Measurements from ENCODE around the gene EP400.

The EP400 gene

DNA sequence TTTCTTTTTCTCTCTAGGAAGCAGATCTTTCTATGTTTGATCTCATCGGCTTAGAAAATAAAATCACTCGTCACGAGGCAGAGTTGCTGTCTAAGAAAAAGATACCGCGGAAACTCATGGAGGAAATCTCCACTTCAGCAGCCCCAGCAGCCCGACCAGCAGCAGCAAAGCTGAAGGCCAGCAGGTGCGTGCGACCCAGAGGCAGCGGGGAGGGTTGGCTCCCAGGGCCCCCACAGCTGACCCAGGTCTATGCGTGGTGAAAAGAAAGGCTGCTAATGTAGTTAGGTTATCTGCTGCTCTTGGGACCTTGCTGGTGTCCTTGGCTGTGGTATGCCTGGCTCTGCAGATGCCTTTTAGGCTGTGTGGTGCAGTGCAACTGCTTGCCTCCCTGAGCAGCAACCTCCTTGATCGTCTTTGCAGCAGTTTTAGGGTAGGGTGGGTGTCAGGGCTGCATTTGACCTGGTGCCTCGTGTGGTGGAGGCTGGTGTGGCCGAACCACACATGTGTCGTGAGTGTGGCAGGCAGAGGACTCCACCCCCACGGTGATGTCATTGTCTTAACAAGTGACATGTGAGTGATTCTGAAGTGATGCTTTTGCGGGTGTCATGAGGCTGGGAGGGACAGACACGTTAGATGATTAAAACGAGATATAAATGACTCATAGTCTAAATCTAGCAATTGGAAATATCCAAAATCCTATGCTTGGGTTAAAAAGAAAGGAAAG is 68.6 kb downstream of the EP400 start:
- H3K36me3 ChIP-seq (ENCODE audit: control insufficient read depth in 1 of 2, insufficient read depth in 2 of 2, low read length in 2 of 2): peaks cover 72 to 85% of the 10 kb centered on the region in 2 donors
- H3K27ac ChIP-seq (ENCODE audit: low read length): no peak overlapping the region
- no peaks in the 10 kb centered on the region for H3K9me3 ChIP-seq (ENCODE audit: control insufficient read depth in 1 of 2, low read length in 2 of 2)
- H3K27me3 ChIP-seq (ENCODE audit: low read depth, low read length): no peaks in the 10 kb centered on the region
- H3K4me1 ChIP-seq (ENCODE audit: control insufficient read depth in 1 of 2, insufficient read depth in 2 of 2, low read length in 2 of 2): no peaks in the 10 kb centered on the region
- no peak overlapping the region for H3K4me3 ChIP-seq (ENCODE audit: low read depth in 1 of 2, low read length in 2 of 2)

DNA sequence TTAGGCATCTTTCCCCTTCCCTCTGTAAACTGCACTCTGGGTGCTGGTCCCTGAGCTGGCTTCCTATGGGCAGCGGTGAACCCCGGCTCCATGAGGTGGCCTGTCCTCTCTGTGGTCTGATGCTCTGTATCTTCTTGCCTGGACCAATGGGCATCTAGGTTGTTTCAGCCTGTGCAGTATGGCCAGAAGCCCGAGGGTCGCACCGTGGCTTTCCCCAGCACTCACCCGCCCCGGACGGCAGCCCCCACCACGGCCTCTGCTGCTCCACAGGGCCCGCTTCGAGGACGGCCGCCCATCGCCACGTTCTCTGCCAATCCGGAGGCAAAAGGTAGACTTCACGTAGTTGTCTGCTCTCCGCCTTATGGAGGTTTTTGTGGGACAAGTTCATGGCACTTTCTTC is 70.1 kb downstream of the EP400 start:
- Histone ChIP-seq H3K36me3 (ENCODE audit: control insufficient read depth in 1 of 2, insufficient read depth in 2 of 2, low read length in 2 of 2) (peaks cover 70 to 85% of the 10 kb centered on the region in 2 donors), H3K4me1 (ENCODE audit: control insufficient read depth in 1 of 2, insufficient read depth in 2 of 2, low read length in 2 of 2) (no peaks in the 10 kb centered on the region), H3K27ac (ENCODE audit: low read length) (no peak overlapping the region), H3K4me3 (ENCODE audit: low read depth in 1 of 2, low read length in 2 of 2) (no peak overlapping the region), H3K27me3 (ENCODE audit: low read depth, low read length) (no peaks in the 10 kb centered on the region), H3K9me3 (ENCODE audit: control insufficient read depth in 1 of 2, low read length in 2 of 2) (no peaks in the 10 kb centered on the region)

- H3K36me3 ChIP-seq (ENCODE audit: control insufficient read depth in 1 of 2, insufficient read depth in 2 of 2, low read length in 2 of 2): peaks cover 70 to 85% of the 10 kb centered on the region in 2 donors
Observed at GRCh38 chr12:132020292-132020691, 70.5 kb downstream of the EP400 start.

GRCh38 chr12:132021031-132021871 is 71.5 kb downstream of the EP400 start:
- H3K4me3 ChIP-seq (ENCODE audit: low read depth in 1 of 2, low read length in 2 of 2): no peak overlapping the region
- H3K27ac ChIP-seq (ENCODE audit: low read length): no peak overlapping the region
- H3K27me3 ChIP-seq (ENCODE audit: low read depth, low read length): no peaks in the 10 kb centered on the region
- no peaks in the 10 kb centered on the region for H3K9me3 ChIP-seq (ENCODE audit: control insufficient read depth in 1 of 2, low read length in 2 of 2)
- no peaks in the 10 kb centered on the region for H3K4me1 ChIP-seq (ENCODE audit: control insufficient read depth in 1 of 2, insufficient read depth in 2 of 2, low read length in 2 of 2)
- H3K36me3 ChIP-seq (ENCODE audit: control insufficient read depth in 1 of 2, insufficient read depth in 2 of 2, low read length in 2 of 2): peaks cover 71 to 91% of the 10 kb centered on the region in 2 donors

More at GRCh38 chr12:132020292-132020691, 70.5 kb downstream of the EP400 start:
- Histone ChIP-seq H3K4me1 (ENCODE audit: control insufficient read depth in 1 of 2, insufficient read depth in 2 of 2, low read length in 2 of 2) (no peaks in the 10 kb centered on the region), H3K4me3 (ENCODE audit: low read depth in 1 of 2, low read length in 2 of 2) (no peak overlapping the region), H3K27me3 (ENCODE audit: low read depth, low read length) (no peaks in the 10 kb centered on the region), H3K27ac (ENCODE audit: low read length) (no peak overlapping the region), H3K9me3 (ENCODE audit: control insufficient read depth in 1 of 2, low read length in 2 of 2) (no peaks in the 10 kb centered on the region)

DNA sequence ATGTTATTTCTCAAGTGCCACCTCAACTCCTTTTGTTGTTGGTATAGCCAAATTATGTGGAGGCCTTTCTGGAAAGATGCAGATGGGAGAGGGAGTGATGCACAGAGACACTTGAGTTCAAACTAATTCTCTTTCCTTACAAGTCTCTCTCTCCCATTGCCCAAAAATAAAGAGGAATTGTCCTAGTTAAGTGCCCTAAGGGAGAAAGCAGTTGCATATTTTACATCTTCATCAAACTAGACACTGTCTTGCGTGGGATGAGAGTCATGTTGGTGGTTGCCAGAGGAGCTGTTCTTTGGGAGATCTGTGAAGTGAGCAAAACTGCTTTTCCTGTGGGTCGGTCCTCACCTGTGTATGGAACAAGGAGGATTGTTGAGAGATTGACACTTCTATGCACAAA is 72.2 kb downstream of the EP400 start:
- no peak overlapping the region for H3K27ac ChIP-seq (ENCODE audit: low read length)
- no peak overlapping the region for H3K4me3 ChIP-seq (ENCODE audit: low read depth in 1 of 2, low read length in 2 of 2)
- no peaks in the 10 kb centered on the region for H3K27me3 ChIP-seq (ENCODE audit: low read depth, low read length)
- no peaks in the 10 kb centered on the region for H3K4me1 ChIP-seq (ENCODE audit: control insufficient read depth in 1 of 2, insufficient read depth in 2 of 2, low read length in 2 of 2)
- no peaks in the 10 kb centered on the region for H3K9me3 ChIP-seq (ENCODE audit: control insufficient read depth in 1 of 2, low read length in 2 of 2)
- peaks cover 74 to 91% of the 10 kb centered on the region in 2 donors for H3K36me3 ChIP-seq (ENCODE audit: control insufficient read depth in 1 of 2, insufficient read depth in 2 of 2, low read length in 2 of 2)

DNA sequence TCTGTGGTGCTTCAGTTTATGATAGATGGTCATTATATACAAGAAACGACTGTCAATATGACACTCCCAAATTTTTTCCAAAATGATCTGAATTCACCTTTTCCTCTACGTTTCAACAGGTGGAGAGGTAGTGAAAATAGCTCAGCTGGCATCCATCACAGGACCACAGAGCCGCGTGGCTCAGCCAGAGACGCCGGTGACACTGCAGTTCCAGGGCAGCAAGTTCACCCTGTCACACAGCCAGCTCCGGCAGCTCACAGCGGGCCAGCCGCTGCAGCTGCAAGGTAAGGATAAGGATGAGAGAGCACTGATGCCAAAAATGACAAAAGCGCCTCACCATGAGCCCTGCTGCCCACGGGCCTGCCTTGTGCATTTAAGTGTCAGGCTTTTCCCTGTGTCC is 73.9 kb downstream of the EP400 start:
- no peaks in the 10 kb centered on the region for H3K4me1 ChIP-seq (ENCODE audit: control insufficient read depth in 1 of 2, insufficient read depth in 2 of 2, low read length in 2 of 2)
- H3K36me3 ChIP-seq (ENCODE audit: control insufficient read depth in 1 of 2, insufficient read depth in 2 of 2, low read length in 2 of 2): peaks cover 75 to 91% of the 10 kb centered on the region in 2 donors
- no peak overlapping the region for H3K27ac ChIP-seq (ENCODE audit: low read length)
- H3K9me3 ChIP-seq (ENCODE audit: control insufficient read depth in 1 of 2, low read length in 2 of 2): no peaks in the 10 kb centered on the region
- H3K4me3 ChIP-seq (ENCODE audit: low read depth in 1 of 2, low read length in 2 of 2): no peak overlapping the region
- H3K27me3 ChIP-seq (ENCODE audit: low read depth, low read length): no peaks in the 10 kb centered on the region

DNA sequence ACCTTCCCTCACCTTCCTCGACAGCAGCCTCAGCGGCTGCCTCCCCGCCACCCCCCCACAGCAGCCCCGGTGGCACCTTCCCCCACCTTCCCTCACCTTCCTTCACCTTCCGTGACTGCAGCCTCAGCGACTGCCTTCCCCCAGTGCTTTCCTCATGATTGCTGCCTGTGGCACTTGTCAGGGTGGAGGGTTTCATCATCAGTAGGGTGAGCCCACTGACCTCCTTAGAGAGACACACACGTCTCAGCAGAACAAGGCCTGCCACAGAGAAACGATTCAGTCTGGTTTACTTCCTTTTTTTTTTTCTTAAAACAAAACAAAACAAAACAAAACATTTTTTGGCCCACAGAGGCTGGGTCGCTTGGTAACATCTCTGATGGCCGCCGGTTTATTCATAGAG is 75.0 kb downstream of the EP400 start:
- Histone ChIP-seq H3K9me3 (ENCODE audit: control insufficient read depth in 1 of 2, low read length in 2 of 2) (no peaks in the 10 kb centered on the region), H3K4me1 (ENCODE audit: control insufficient read depth in 1 of 2, insufficient read depth in 2 of 2, low read length in 2 of 2) (no peaks in the 10 kb centered on the region), H3K27ac (ENCODE audit: low read length) (no peak overlapping the region), H3K36me3 (ENCODE audit: control insufficient read depth in 1 of 2, insufficient read depth in 2 of 2, low read length in 2 of 2) (peaks cover 74 to 91% of the 10 kb centered on the region in 2 donors), H3K27me3 (ENCODE audit: low read depth, low read length) (no peaks in the 10 kb centered on the region), H3K4me3 (ENCODE audit: low read depth in 1 of 2, low read length in 2 of 2) (no peak overlapping the region)

DNA sequence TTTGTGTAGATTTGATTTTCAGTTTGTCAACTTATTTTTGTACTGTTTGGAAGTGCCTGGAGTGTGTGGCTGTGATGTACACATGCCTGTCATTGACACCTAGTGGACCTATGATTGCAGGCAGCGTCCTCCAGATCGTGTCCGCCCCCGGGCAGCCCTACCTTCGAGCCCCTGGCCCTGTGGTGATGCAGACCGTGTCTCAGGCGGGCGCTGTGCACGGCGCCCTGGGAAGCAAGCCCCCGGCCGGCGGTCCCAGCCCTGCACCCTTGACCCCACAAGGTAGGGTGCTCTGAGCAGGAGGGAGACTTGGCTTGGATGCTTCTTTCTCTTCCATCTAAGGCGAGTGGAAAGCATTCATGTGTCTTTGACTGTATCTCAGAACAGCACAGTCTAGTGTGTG is 75.8 kb downstream of the EP400 start:
- H3K36me3 ChIP-seq (ENCODE audit: control insufficient read depth in 1 of 2, insufficient read depth in 2 of 2, low read length in 2 of 2): peaks cover 73 to 91% of the 10 kb centered on the region in 2 donors
- no peaks in the 10 kb centered on the region for H3K9me3 ChIP-seq (ENCODE audit: control insufficient read depth in 1 of 2, low read length in 2 of 2)
- no peak overlapping the region for H3K27ac ChIP-seq (ENCODE audit: low read length)

GRCh38 chr12:132026061-132026795 is 76.5 kb downstream of the EP400 start:
- H3K36me3 ChIP-seq (ENCODE audit: control insufficient read depth in 1 of 2, insufficient read depth in 2 of 2, low read length in 2 of 2): peaks cover 77 to 91% of the 10 kb centered on the region in 2 donors
- H3K27ac ChIP-seq (ENCODE audit: low read length): no peak overlapping the region
- no peaks in the 10 kb centered on the region for H3K9me3 ChIP-seq (ENCODE audit: control insufficient read depth in 1 of 2, low read length in 2 of 2)
- H3K27me3 ChIP-seq (ENCODE audit: low read depth, low read length): no peaks in the 10 kb centered on the region
- no peak overlapping the region for H3K4me3 ChIP-seq (ENCODE audit: low read depth in 1 of 2, low read length in 2 of 2)
- no peaks in the 10 kb centered on the region for H3K4me1 ChIP-seq (ENCODE audit: control insufficient read depth in 1 of 2, insufficient read depth in 2 of 2, low read length in 2 of 2)

More for the DNA sequence above, 75.8 kb downstream of the EP400 start:
- no peaks in the 10 kb centered on the region for H3K4me1 ChIP-seq (ENCODE audit: control insufficient read depth in 1 of 2, insufficient read depth in 2 of 2, low read length in 2 of 2)
- H3K27me3 ChIP-seq (ENCODE audit: low read depth, low read length): no peaks in the 10 kb centered on the region
- H3K4me3 ChIP-seq (ENCODE audit: low read depth in 1 of 2, low read length in 2 of 2): no peak overlapping the region

GRCh38 chr12:132026796-132027500 is 77.2 kb downstream of the EP400 start:
- no peaks in the 10 kb centered on the region for H3K27me3 ChIP-seq (ENCODE audit: low read depth, low read length)
- H3K36me3 ChIP-seq (ENCODE audit: control insufficient read depth in 1 of 2, insufficient read depth in 2 of 2, low read length in 2 of 2): peaks cover 74 to 92% of the 10 kb centered on the region in 2 donors
- H3K27ac ChIP-seq (ENCODE audit: low read length): no peak overlapping the region
- no peak overlapping the region for H3K4me3 ChIP-seq (ENCODE audit: low read depth in 1 of 2, low read length in 2 of 2)
- no peaks in the 10 kb centered on the region for H3K4me1 ChIP-seq (ENCODE audit: control insufficient read depth in 1 of 2, insufficient read depth in 2 of 2, low read length in 2 of 2)
- H3K9me3 ChIP-seq (ENCODE audit: control insufficient read depth in 1 of 2, low read length in 2 of 2): no peaks in the 10 kb centered on the region

Measured in muscle layer of duodenum (tissue), 2 donors.